ENCODE results near the gene GPR39. TPM values are rescaled to one million over a fixed set of nuclear protein-coding genes. Genes with fewer than 3 reads are reported as not detected.
"Not testable (repeated sequence)": the region's sequence is repeated elsewhere in the genome, so short reads cannot be mapped to it uniquely, and the experiment has no call there.

GPR39 gene
- total RNA-seq, 2 donors from 2014 or later: not detected

DNA sequence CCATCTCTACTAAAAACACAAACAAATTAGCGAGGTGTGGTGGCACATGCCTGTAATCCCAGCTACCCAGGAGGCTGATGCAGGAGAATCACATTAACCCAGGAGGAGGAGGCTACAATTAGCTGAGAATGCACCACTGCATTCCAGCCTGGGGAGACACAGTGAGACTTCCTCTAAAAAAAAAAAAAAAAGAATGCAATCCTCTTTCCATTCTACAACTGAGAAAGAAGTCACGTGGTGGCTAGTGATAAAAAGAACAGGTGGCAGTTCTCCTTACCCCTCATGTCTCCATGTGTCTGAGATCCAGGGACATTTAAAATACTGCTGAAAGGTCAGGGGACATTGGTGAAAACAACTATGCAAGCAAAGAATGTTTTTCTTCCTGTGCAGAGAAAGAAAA lies 24.4 kb upstream of the GPR39 start:
- H3K4me1 Mint-ChIP-seq (ENCODE audit: low read depth): no peaks in the 10 kb centered on the region

DNA sequence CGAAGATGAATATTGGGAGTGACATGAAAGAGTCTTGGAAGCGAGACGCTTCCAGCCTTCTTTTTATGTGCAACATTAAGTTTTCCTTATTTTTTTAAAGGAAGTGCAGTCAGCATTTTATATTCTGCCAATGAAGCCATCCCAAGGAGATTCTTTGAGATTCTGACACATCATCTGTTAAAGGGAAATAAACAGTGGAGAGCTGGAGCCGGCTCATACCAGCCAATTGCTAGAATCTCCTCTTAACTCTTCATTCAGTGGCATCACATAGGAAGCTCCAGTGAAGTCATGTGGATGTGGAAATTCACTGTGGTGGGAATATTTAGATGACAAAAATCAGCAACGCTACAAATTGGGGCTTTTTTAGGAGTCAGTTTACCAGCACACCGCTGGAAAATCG lies 23.7 kb upstream of the GPR39 start:
- Mint-ChIP-seq H3K27ac (no peak overlapping the region), H3K9me3 (peaks cover 7 to 12% of the 10 kb centered on the region in 2 donors), H3K27me3 (ENCODE audit: low read depth) (no peaks in the 10 kb centered on the region), H3K4me1 (ENCODE audit: low read depth) (no peaks in the 10 kb centered on the region), H3K4me3 (no peak overlapping the region), H3K36me3 (ENCODE audit: insufficient read depth in 2 of 2) (peaks cover 1 to 4% of the 10 kb centered on the region in 2 donors)
- ATAC-seq (replicated peaks in 1 of 2) (no peak), DNase-seq (no peak)

More for the DNA sequence above, 24.4 kb upstream of the GPR39 start:
- Mint-ChIP-seq H3K36me3 (ENCODE audit: insufficient read depth in 2 of 2) (peaks cover 1 to 4% of the 10 kb centered on the region in 2 donors), H3K9me3 (peaks cover 9 to 12% of the 10 kb centered on the region in 2 donors), H3K27me3 (ENCODE audit: low read depth) (no peaks in the 10 kb centered on the region), H3K4me3 (no peak overlapping the region), H3K27ac (no peak overlapping the region)
- DNase-seq (no peak), ATAC-seq (replicated peaks in 1 of 2) (no peak)

GRCh38 chr2:132397042-132397441 lies 19.6 kb upstream of the GPR39 start:
- not testable (repeated sequence) for DNase-seq; H3K4me3 Mint-ChIP-seq; H3K36me3 Mint-ChIP-seq (ENCODE audit: insufficient read depth in 2 of 2)

DNA sequence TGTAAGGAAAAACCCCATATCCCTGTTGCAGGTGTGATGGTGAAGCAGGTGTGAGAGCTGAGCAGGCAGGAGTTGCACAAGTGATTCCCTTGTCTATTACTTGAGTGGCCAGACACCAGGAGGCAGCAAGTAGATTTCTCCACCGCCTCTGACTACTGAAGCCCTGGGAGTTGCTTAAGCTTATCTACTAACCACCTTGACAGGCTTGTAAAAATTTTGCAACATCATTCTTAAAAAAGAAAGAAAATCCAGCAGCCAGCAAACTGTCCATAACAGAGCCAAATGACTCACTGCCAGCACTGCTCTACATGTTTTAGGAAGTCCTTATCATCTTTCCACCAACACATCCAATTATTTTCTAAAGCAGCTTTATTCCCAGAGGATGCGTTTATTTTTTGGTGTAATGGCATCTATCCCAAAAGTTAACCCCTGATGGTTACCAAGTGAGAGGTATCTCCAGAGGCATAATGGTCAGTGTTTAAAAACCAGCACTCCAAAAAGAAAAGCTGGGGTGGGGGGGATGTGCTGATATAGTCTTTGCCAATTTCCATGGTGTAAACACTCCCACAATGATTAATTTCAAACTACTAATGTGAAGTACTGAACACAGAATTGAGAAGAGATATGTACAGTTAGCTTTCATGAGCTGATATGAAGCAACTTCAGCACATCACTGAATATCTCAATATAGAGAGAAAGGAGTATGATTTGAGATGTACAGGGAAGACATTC lies 16.3 kb upstream of the GPR39 start:
- Mint-ChIP-seq H3K4me1 (ENCODE audit: low read depth) (no peaks in the 10 kb centered on the region), H3K27ac (no peak overlapping the region), H3K4me3 (no peak overlapping the region), H3K9me3 (peaks cover 4 to 7% of the 10 kb centered on the region in 2 donors), H3K27me3 (ENCODE audit: low read depth) (no peaks in the 10 kb centered on the region), H3K36me3 (ENCODE audit: insufficient read depth in 2 of 2) (no peaks in the 10 kb centered on the region)
- ATAC-seq (replicated peaks in 1 of 2) (no peak), DNase-seq (no peak)

More at GRCh38 chr2:132397042-132397441, 19.6 kb upstream of the GPR39 start:
- not testable (repeated sequence) for H3K27me3 Mint-ChIP-seq (ENCODE audit: low read depth); H3K4me1 Mint-ChIP-seq (ENCODE audit: low read depth); ATAC-seq (replicated peaks in 1 of 2); H3K27ac Mint-ChIP-seq
- H3K9me3 Mint-ChIP-seq: peaks cover 7 to 14% of the 10 kb centered on the region in 2 donors

- H3K36me3 Mint-ChIP-seq (ENCODE audit: insufficient read depth in 2 of 2): no peaks in the 10 kb centered on the region
- no peak overlapping the region for H3K27ac Mint-ChIP-seq
- H3K9me3 Mint-ChIP-seq: peaks cover 3 to 7% of the 10 kb centered on the region in 2 donors
- H3K4me3 Mint-ChIP-seq: no peak overlapping the region
- no peaks in the 10 kb centered on the region for H3K4me1 Mint-ChIP-seq (ENCODE audit: low read depth)
- no peaks in the 10 kb centered on the region for H3K27me3 Mint-ChIP-seq (ENCODE audit: low read depth)
- DNase-seq (no peak), ATAC-seq (replicated peaks in 1 of 2) (no peak)
These were observed 15.7 kb upstream of the GPR39 start for GRCh38 chr2:132400901-132401240.

DNA sequence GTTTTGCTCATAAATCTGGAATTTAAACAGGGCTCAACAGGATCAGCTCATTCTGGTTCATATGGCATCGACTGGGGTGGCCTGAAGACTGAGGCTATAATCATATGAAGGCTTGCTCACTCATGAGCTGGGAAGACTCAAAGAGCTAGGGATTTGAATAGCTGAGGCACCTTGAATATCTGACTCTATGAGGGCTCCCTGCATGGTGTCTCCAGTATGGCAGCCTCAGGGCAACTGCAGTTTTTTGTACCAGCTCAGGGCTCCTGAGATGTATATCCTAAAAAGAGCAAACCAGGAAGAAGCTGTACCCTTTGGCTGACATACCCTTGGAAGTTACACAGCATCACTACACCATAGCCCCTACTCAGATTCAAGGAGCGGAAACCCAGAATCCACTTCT lies 15.3 kb upstream of the GPR39 start:
- H3K36me3 Mint-ChIP-seq (ENCODE audit: insufficient read depth in 2 of 2): no peaks in the 10 kb centered on the region
- no peaks in the 10 kb centered on the region for H3K27me3 Mint-ChIP-seq (ENCODE audit: low read depth)
- no peak overlapping the region for H3K27ac Mint-ChIP-seq
- no peak for ATAC-seq (replicated peaks in 1 of 2)
- H3K9me3 Mint-ChIP-seq: peaks cover 0 to 4% of the 10 kb centered on the region in 2 donors
- no peaks in the 10 kb centered on the region for H3K4me1 Mint-ChIP-seq (ENCODE audit: low read depth)
- DNase-seq: no peak
- H3K4me3 Mint-ChIP-seq: no peak overlapping the region

DNA sequence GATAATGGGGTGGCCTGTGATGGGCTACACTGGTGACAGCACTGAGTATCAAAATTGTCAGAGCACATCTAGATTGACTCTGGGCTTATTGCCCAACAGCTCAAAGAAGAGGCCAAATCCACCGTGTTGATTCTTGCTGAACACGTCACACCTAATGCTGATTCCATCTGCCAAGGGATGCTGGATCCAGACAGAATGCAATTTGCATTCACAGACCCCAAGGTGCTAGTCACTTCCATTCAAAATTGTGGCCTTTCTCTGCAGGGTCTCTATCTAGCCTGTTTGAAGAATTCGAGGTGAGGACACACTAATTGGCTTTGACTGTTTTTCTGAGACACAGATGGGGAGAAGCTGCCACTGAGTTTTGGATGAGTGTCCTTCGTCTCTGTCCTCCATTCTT lies 13.5 kb upstream of the GPR39 start:
- no peaks in the 10 kb centered on the region for H3K27me3 Mint-ChIP-seq (ENCODE audit: low read depth)
- DNase-seq: no peak
- no peaks in the 10 kb centered on the region for H3K36me3 Mint-ChIP-seq (ENCODE audit: insufficient read depth in 2 of 2)
- no peaks in the 10 kb centered on the region for H3K4me1 Mint-ChIP-seq (ENCODE audit: low read depth)
- no peak overlapping the region for H3K4me3 Mint-ChIP-seq
- ATAC-seq (replicated peaks in 1 of 2): no peak
- H3K27ac Mint-ChIP-seq: no peak overlapping the region
- peaks cover 0 to 4% of the 10 kb centered on the region in 2 donors for H3K9me3 Mint-ChIP-seq

- no peak overlapping the region for H3K4me3 Mint-ChIP-seq
- H3K27me3 Mint-ChIP-seq (ENCODE audit: low read depth): no peaks in the 10 kb centered on the region
- no peaks in the 10 kb centered on the region for H3K4me1 Mint-ChIP-seq (ENCODE audit: low read depth)
- no peaks in the 10 kb centered on the region for H3K36me3 Mint-ChIP-seq (ENCODE audit: insufficient read depth in 2 of 2)
- ATAC-seq (replicated peaks in 1 of 2): no peak
- DNase-seq: no peak
- peaks cover 0 to 4% of the 10 kb centered on the region in 2 donors for H3K9me3 Mint-ChIP-seq
- no peak overlapping the region for H3K27ac Mint-ChIP-seq
These were observed 12.5 kb upstream of the GPR39 start for GRCh38 chr2:132404056-132404455.

DNA sequence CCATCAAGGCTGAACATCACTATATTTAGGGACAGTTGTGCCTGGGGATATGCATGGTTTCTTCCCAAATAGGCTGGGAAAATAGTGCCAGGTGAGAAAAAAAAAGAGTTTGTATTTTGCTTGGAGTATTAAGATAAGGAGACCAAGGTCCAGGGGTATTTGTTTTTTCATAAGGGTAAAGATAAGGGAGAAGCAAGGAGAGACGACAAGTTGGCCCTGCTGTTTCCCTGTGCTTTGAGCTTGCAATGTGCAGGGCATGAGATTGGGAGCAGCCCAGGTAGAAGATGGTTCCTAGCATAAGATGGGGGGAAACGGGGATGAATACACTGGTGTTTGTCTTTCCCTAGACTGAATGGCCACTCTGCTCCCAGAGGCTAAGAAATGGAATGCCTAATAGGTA lies 8.8 kb upstream of the GPR39 start:
- ATAC-seq (replicated peaks in 1 of 2): no peak
- Mint-ChIP-seq H3K4me3 (no peak overlapping the region), H3K4me1 (ENCODE audit: low read depth) (no peaks in the 10 kb centered on the region), H3K27me3 (ENCODE audit: low read depth) (no peaks in the 10 kb centered on the region), H3K36me3 (ENCODE audit: insufficient read depth in 2 of 2) (no peaks in the 10 kb centered on the region), H3K27ac (no peak overlapping the region), H3K9me3 (peaks cover 0 to 5% of the 10 kb centered on the region in 2 donors)
- no peak for DNase-seq

GRCh38 chr2:132412021-132412420 lies 4.6 kb upstream of the GPR39 start:
- H3K9me3 Mint-ChIP-seq: peaks cover 0 to 5% of the 10 kb centered on the region in 2 donors
- no peaks in the 10 kb centered on the region for H3K36me3 Mint-ChIP-seq (ENCODE audit: insufficient read depth in 2 of 2)
- DNase-seq: no peak
- no peak overlapping the region for H3K4me3 Mint-ChIP-seq
- no peak for ATAC-seq (replicated peaks in 1 of 2)
- H3K27me3 Mint-ChIP-seq (ENCODE audit: low read depth): peaks cover 18% of the 10 kb centered on the region
- H3K4me1 Mint-ChIP-seq (ENCODE audit: low read depth): no peaks in the 10 kb centered on the region
- H3K27ac Mint-ChIP-seq: no peak overlapping the region

DNA sequence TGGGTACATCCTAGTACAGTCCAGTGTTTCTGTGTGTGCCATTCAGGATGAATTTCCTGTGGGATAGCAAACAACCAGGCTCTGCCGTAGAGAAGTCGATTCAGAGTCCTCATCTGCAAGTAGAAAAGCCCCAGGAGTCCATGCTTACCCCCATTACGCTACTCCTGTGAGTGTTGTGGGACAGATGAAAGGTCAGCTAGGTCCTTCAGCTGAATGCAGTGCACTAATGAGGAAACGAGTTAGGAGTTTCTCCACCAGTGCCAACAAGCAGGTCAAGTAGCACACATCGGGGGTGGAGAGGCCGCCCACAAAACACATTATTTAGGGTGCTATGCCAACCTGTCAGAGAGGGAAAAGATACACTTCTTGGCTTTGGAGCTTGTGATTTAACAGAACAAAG lies 2.5 kb upstream of the GPR39 start:
- Mint-ChIP-seq H3K4me1 (ENCODE audit: low read depth) (no peaks in the 10 kb centered on the region), H3K27ac (no peak overlapping the region), H3K4me3 (no peak overlapping the region), H3K27me3 (ENCODE audit: low read depth) (peaks cover 27% of the 10 kb centered on the region), H3K9me3 (peaks cover 0 to 5% of the 10 kb centered on the region in 2 donors), H3K36me3 (ENCODE audit: insufficient read depth in 2 of 2) (peaks cover 0 to 3% of the 10 kb centered on the region in 2 donors)
- ATAC-seq (replicated peaks in 1 of 2) (no peak), DNase-seq (no peak)

- Mint-ChIP-seq H3K4me3 (no peak overlapping the region), H3K27me3 (ENCODE audit: low read depth) (peaks cover 27% of the 10 kb centered on the region), H3K9me3 (peaks cover 0 to 3% of the 10 kb centered on the region in 2 donors), H3K4me1 (ENCODE audit: low read depth) (no peaks in the 10 kb centered on the region), H3K27ac (no peak overlapping the region), H3K36me3 (ENCODE audit: insufficient read depth in 2 of 2) (peaks cover 0 to 3% of the 10 kb centered on the region in 2 donors)
- no peak for ATAC-seq (replicated peaks in 1 of 2)
- no peak for DNase-seq
These were observed 1.2 kb upstream of the GPR39 start for GRCh38 chr2:132415256-132415914.

DNA sequence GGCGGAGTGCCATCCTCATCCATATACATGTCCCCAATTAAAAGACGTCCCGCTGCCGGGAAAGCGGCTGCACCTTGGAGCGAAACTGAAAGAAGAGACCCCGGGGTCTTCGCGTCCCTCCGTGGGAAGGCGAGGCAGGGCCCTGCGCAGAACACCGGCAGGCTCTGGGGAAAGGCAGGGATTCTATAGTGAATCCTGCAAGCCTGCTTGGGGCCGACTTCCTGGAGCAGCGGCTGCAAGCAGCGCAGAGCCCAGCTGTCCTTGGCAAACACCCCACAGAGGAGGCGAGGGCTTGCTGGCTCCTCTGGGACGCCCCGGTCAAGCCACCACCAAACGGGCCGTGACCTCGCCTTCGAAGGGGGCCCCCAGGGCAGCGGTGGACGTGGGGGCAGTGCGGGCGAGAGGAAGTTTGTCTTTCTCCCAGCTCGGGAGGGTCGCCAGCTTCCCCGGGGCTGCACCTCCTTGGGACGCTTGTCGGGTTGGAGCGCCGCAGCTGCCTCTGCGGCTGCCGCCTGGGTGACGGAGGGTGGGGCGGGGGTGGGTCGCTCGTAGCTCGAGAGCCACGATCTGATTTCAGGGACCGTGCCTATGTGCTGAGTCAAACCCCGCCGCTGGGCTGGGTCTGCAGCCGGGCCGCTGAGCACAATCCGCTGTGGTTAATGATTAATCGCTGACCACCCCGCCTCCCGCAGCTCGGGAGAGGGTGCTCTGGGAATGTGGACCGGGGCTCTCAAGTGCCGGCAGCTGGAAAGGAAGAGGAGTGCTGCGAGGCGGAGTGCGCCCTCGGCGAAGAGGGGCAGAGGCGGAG lies 486 bp upstream of the GPR39 start:
- Mint-ChIP-seq H3K9me3 (no peaks in the 10 kb centered on the region), H3K4me1 (ENCODE audit: low read depth) (no peaks in the 10 kb centered on the region), H3K27ac (no peak overlapping the region), H3K36me3 (ENCODE audit: insufficient read depth in 2 of 2) (peaks cover 0 to 3% of the 10 kb centered on the region in 2 donors), H3K4me3 (no peak overlapping the region), H3K27me3 (ENCODE audit: low read depth) (peaks cover 27% of the 10 kb centered on the region)
- ATAC-seq (replicated peaks in 1 of 2): no peak
- DNase-seq: no peak

Data from activated T-cell treated with anti-CD3 and anti-CD28 coated beads, Interleukin-2, amount 50 U/mL, for 72 hours (primary cell).